Transverse colon (tissue), 4 donors: ENCODE data around the gene CNKSR2.

Experiments used
- CTCF ChIP-seq, 5 experiments: fragments of 200-600 bp in 3 of 5; fragments of 450-650 bp in 2 of 5; sonication (generic) in 3 of 5; IDR thresholded peaks; 1 replicate in 2 of 5; 2 replicates in 3 of 5; pipeline ENCODE4 v1.5.1; 2016 to 2017; ENCODE audit warnings: antibody characterized with exemption in 5 of 5, inconsistent platforms in 3 of 5, mild to moderate bottlenecking in 2 of 5, moderate library complexity in 1 of 5
- EP300 ChIP-seq: sonication (generic); formaldehyde crosslinking; IDR thresholded peaks from one replicate; pipeline ENCODE4 v1.6.1; 2017; ENCODE audit warnings: antibody characterized with exemption, low read depth
- POLR2A ChIP-seq: fragments of 450-650 bp; IDR thresholded peaks from one replicate; pipeline ENCODE4 v1.6.1; 2016; ENCODE audit warnings: antibody characterized with exemption, mild to moderate bottlenecking, moderate library complexity
- POLR2AphosphoS5 ChIP-seq, 3 donors: sonication (generic); formaldehyde crosslinking; IDR thresholded peaks; one replicate each; pipeline ENCODE4 v1.6.1; 2016; ENCODE audit warnings: antibody characterized with exemption in 3 of 3

- no peak for TF ChIP-seq POLR2A
- no peak for TF ChIP-seq CTCF (IDR thresholded peaks at IDR 0.05)
- TF ChIP-seq POLR2AphosphoS5 (IDR thresholded peaks at IDR 0.05), result no peak
- no peak for TF ChIP-seq EP300
These were observed 271.7 kb downstream of the CNKSR2 start for GRCh38 chrX:21645886-21646285.
